Dedifferentiated amniotic fluid mesenchymal stem cell (primary cell): Measurements from ENCODE around the gene ZMYND19.
"Not testable (repeated sequence)": the region's sequence is repeated elsewhere in the genome, so short reads cannot be mapped to it uniquely, and the experiment has no call there.

Source experiments
- DNase-seq: peaks from one replicate; pipeline ENCODE4 v3.0.0-alpha.2; 2016; ENCODE audit errors: extremely low spot score

The ZMYND19 gene

GRCh38 chr9:137556069-137556838 is 34.1 kb downstream of the ZMYND19 start:
- no peak for DNase-seq

GRCh38 chr9:137555179-137555578 is 35.1 kb downstream of the ZMYND19 start:
- DNase-seq = no peak

- DNase-seq = no peak
Measured at GRCh38 chr9:137554349-137554748, 36.0 kb downstream of the ZMYND19 start.

- not testable (repeated sequence) for DNase-seq
Measured at GRCh38 chr9:137553654-137554053, 36.7 kb downstream of the ZMYND19 start.

- no peak for DNase-seq
Measured at GRCh38 chr9:137552022-137552768, 38.1 kb downstream of the ZMYND19 start.

GRCh38 chr9:137551264-137552021 is 38.9 kb downstream of the ZMYND19 start, which contains the start of gene MRPL41:
TSS of gene MRPL41 (plus strand) at chr9:137551879. CDS start at chr9:137552082, 203 bp downstream.
- peak; percentile 66 for DNase-seq

DNA sequence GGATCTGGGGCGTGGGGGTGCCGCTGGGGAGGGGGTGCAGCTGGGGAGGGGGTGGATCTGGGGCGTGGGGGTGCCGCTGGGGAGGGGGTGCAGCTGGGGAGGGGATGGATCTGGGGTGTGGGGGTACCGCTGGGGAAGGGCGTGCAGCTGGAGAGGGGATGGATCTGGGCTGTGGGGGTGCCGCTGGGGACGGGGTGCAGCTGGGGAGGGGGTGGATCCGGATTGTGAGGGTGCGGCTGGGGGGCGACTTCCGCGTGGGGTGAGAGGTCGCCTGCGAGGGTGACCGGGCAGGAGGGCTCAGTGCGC is 39.4 kb downstream of the ZMYND19 start:
- DNase-seq = not testable (repeated sequence)

GRCh38 chr9:137550231-137550621 is 40.1 kb downstream of the ZMYND19 start, which contains the start of gene PNPLA7:
TSS of gene PNPLA7 (minus strand) at chr9:137550402. CDS start at chr9:137550197, 205 bp downstream.
- peak; percentile 30 for DNase-seq

DNA sequence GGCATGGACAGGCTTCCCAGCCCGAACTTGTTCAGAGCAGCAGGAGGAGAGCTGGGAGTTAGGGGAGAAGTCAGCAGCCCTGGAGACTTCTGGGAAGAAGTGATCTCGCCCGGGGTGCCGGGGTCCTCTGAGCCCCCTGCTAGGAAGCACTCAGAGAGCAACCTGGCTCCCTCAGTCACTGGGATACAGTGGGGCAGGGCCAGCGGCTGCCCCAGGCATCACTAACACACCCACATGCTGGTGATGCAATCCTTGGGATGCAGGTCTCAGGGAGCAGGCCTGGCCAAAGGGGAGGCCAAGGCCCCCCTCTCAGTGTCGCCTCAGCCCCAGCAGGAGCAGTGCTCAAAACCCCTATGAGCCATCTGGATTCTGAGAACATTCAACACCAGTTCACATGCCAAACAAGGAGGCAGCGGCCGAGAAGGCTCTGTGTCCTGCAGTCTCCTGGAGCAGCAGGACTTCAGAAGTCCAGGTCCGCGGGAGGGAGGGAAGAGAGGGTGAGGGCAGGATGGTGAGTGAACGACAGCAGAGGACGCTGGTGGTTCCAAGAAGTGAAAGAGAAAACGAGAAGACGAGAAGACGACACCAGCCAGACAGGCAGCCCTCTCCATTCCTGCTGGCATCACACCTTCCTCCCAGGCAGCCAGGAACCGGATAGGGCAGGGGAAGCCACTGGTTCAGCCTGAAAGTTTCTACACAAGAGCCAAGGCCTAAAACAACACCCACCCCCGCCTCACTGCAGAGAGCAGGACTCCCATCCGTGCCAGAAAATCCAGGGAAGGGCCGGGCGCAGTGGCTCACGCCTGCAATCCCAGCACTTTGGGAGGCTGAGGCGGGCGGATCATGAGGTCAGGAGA is 42.4 kb downstream of the ZMYND19 start:
- DNase-seq = no peak

- DNase-seq = no peak
Measured at GRCh38 chr9:137545123-137545522, 45.2 kb downstream of the ZMYND19 start.

DNA sequence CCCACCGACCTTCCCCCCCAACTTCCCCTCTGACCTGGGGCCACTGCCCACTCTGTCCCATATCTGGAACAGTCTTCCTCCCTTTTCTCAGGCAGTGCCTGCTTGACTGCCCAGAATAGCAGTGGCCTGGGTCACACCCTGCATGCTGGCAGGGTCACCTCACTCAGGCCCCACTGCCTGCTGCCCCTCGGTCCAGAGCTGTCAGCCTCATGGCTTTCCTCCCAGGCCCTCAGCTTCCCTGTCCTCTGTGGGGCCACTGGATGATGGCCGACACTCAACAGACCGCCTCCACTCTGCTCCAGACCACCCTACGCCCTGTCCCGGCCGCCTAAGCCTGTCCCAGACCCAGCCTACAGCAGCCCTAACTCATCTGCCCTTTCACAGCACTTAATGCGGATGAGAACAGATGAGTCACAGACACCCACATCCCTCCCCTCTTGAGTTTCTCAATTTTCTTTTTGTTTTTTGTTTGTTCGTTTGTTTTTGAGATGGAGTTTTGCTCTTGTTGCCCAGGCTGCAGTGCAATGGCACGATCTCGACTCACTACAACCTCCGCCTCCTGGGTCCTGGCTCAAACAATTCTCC is 46.0 kb downstream of the ZMYND19 start:
- DNase-seq = no peak

GRCh38 chr9:137543237-137543963 is 46.9 kb downstream of the ZMYND19 start:
- no peak for DNase-seq

DNA sequence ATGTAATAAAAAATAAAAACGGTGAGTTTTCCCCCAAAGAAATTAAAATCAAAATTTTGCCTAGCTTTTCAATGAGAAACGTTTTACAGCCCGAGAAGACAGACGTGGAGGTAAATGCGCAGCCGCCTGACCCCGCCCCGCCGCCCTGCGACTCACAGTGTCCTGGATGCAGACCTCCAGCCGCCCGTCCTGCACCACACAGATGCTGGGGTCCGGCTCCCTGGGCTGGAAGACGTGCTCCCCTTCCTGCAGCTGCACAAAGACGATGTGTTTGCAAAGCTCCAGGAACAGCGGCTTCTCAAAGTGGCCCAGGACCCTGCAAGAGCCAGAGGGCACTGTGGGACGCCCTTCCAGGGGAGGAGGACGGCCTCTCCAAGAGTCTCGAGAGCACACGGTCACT is 47.8 kb downstream of the ZMYND19 start:
- no peak for DNase-seq

DNA sequence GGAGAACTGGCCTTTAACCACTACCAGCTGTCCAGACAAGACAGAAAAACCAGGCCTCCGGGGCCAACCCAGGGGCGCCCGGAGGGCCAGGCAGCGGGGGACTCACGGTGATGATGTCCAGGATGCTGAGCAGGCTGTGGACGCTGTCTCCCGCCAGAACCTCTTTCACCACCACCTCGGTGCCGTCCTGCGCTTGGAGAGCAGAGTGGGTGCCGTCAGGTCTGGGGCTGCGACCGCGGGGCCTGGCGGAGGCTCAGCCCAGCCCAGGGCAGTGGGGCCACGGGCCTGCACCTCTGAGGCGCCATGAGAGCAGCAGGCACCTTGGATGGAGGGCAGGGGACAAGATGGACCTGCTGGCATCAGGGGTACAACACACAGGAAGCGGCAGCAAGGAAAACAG is 49.8 kb downstream of the ZMYND19 start:
- DNase-seq = no peak

GRCh38 chr9:137538058-137538457 is 52.3 kb downstream of the ZMYND19 start:
- no peak for DNase-seq

- not testable (repeated sequence) for DNase-seq
Measured at GRCh38 chr9:137536594-137537131, 53.6 kb downstream of the ZMYND19 start.

- no peak for DNase-seq
Measured at GRCh38 chr9:137535120-137535428, 55.2 kb downstream of the ZMYND19 start.

DNA sequence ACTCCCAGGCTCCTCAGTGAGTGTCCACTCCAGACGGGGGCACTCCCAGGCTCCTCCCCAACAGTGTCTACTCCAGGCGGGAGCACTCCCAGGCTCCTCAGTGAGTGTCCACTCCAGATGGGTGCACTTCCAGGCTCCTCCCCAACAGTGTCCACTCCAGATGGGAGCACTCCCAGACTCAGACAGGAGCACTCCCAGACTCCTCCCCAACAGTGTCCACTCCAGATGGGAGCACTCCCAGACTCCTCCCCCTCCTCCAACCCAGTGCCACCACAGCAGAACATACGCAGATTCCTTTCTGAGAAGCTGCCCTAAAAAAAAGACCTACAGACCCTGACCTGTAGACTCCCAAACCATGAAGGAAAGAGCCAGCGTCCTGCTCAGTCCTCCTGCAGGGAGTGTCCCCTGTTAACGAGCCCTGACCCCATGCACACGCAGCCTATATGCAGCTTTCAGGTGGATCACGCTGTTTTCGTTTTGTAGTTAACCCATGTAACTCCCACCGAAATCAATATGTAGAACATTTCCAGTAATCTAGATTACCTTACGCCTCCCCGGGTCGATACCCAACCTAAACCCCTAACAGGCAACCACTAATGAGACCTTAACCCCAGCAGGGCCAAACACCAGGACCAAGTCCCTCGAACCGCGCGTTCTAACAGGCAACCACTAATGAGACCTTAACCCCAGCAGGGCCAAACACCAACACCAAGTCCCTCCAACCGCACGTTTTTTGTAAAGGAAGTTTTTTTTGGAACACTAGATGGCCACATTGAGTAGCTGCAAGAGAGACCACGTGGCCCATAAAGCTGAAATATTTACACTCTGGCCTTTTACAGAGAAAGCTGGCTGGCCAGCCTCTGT is 55.8 kb downstream of the ZMYND19 start:
- peak; percentile 59 for DNase-seq

DNA sequence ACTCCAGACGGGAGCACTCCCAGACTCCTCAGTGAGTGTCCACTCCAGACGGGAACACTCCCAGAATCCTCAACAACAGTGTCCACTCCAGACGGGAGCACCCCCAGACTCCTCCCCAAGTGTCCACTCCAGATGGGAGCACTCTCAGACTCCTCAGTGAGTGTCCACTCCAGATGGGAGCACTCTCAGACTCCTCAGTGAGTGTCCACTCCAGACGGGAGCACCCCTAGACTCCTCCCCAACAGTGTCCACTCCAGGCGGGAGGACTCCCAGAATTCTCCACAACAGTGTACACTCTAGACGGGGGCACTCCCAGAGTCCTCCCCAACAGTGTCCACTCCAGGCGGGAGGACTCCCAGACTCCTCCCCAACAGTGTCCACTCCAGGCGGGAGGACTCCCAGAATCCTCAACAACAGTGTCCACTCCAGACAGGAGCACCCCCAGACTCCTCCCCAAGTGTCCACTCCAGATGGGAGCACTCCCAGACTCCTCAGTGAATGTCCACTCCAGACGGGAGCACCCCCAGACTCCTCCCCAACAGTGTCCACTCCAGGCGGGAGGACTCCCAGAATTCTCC is 57.3 kb downstream of the ZMYND19 start:
- DNase-seq = not testable (repeated sequence)
